ENCODE results near the gene AVL9.

The AVL9 gene

DNA sequence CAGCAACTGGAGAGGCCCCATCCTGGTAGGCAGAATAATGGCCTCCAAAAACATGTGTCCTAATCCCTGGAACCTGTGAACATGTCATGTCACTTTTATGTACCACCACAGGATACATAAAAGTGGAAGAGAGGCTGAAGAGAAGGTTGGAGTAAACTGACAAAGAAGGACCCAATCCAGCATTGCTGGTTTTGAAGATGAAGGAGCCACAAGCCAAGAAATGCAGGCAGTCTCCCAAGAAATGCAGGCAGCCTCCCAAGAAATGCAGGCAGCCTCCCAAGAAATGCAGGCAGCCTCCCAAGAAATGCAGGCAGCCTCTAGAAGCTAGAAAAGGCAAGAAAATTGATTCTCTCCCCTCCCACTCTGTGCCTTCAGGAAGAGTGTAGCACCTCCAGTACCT is 142.3 kb downstream of the AVL9 start:
- DNase-seq (ENCODE audit: low read depth, low spot score): peak; percentile 35
